ENCODE results near the gene RIPPLY2. TPM values are rescaled to one million over a fixed set of nuclear protein-coding genes. Genes with fewer than 3 reads are reported as not detected.

RIPPLY2 gene
- polyA plus RNA-seq, 1 of the 3 experiments (the other 2 are of a cell fraction): 0.33 TPM

DNA sequence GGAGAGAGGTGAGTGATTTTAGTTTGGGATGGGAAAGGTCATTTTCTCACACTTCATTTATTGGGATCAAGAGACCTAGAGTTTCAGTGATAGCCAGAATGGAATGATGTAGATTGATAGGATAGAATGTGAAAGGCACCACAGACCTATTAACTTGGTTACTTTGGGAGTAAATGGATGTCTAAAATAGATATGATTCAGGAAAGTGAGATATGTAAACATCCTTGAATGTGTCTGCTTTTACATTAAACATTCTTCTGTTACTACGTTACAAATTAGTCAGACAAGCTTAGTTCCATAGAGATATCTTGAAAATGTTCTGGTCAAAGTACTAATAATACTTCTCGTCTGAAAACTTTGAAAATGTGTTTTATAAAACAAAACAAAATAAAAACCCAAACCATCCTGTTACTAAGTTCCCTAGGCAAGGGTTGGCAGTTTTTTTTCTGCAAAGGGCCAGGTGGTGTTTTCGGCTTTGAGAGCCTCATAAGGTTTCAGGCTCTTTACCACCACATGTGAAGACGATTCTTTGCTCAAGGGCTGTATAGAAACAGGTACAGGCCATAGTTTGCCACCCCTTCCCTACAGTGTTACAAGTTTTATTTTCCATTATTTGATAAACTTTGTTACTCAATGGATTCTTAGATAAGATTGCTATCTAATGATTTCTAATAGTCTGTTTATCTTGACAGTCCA lies 9.8 kb downstream of the RIPPLY2 start:
- Histone ChIP-seq H3K4me3 (ENCODE audit: low read depth in 2 of 2, low read length in 1 of 2) (no peak overlapping the region), H3K27ac (ENCODE audit: low read depth in 2 of 2, low read length in 1 of 2) (no peak overlapping the region), H3K4me2 (no peak overlapping the region), H3K9me2 (no peaks in the 10 kb centered on the region), H3K79me2 (ENCODE audit: insufficient read depth) (peaks cover 31% of the 10 kb centered on the region), H4K20me1 (ENCODE audit: insufficient read depth) (peaks cover 6% of the 10 kb centered on the region; the same call in 1 of the 2 replicates), H3K27me3 (ENCODE audit: insufficient read depth) (no peaks in the 10 kb centered on the region), H3K4me1 (ENCODE audit: control insufficient read depth in 1 of 2, insufficient read depth in 2 of 2, low read depth in 1 of 2, low read length in 1 of 2) (peaks cover 4 to 10% of the 10 kb centered on the region in 2 experiments; a peak in 3 of 4 replicates), H3K36me3 (replicated peaks in 1 of 2; ENCODE audit: control insufficient read depth in 1 of 2, insufficient read depth in 2 of 2, low read length in 1 of 2) (peaks cover 17 to 31% of the 10 kb centered on the region in 2 experiments), H3K9ac (no peak overlapping the region), H3F3A (replicated peaks; ENCODE audit: insufficient read depth) (peaks cover under 1% of the 10 kb centered on the region), H3K9me3 (no peaks in the 10 kb centered on the region), H2AFZ (ENCODE audit: low read depth) (no peak overlapping the region)
- no peak for DNase-seq
- POLR2A ChIA-PET: no interaction called here
- 89% methylated on average over 4 of the region's 4 CpGs for WGBS (ENCODE audit: low lambda C conversion rate)
- CTCF ChIA-PET: no interaction called here
- TF ChIP-seq MXI1 (IDR thresholded peaks at IDR 0.05; ENCODE audit: low read depth, low read length) (no peak), CHD2 (IDR thresholded peaks at IDR 0.05; ENCODE audit: low read length, partially characterized antibody) (no peak), GATA2 (CRISPR knock-in tag; IDR thresholded peaks at IDR 0.05) (no peak), ELF1 (IDR thresholded peaks at IDR 0.05) (no peak), TEAD4 (IDR thresholded peaks at IDR 0.05; ENCODE audit: borderline replicate concordance, insufficient read depth) (no peak)

DNA sequence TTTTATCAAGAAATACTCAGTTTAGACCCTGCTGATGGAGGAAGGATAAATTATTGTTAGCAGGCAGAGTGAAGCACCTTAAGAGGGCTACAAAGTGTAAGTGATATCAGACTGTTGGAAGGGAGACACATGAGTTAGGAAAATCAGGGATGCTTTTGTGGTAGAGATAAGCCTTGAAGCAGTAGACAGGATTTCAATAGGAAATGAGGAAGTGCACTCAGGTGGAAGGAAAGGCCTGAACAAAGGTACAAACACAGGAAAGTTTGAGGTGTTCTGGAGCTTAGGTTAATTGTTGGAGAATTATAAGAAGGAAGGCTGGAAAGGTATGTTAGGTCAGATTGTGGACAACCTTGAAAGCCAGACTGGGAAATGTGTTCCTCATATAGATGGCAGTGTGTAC lies 13.9 kb downstream of the RIPPLY2 start:
- CTCF ChIA-PET: no interaction called here
- TF ChIP-seq RAD21 (IDR thresholded peaks at IDR 0.05; ENCODE audit: low read length) (no peak), POLR2AphosphoS5 (IDR thresholded peaks at IDR 0.05; ENCODE audit: low read depth, low read length) (no peak), ELF1 (IDR thresholded peaks at IDR 0.05) (no peak), EZH2phosphoT487 (IDR thresholded peaks at IDR 0.05; ENCODE audit: borderline replicate concordance, low read depth) (no peak), FOSL2 (IDR thresholded peaks at IDR 0.05; ENCODE audit: borderline replicate concordance, low read depth) (no peak), SIN3A (IDR thresholded peaks at IDR 0.05; ENCODE audit: borderline replicate concordance, low read depth, low read length) (no peak), TEAD4 (IDR thresholded peaks at IDR 0.05; ENCODE audit: borderline replicate concordance, insufficient read depth) (no peak), FOXJ3 (CRISPR knock-in tag; IDR thresholded peaks at IDR 0.05) (no peak), NRF1 (IDR thresholded peaks at IDR 0.05; ENCODE audit: low read depth, low read length) (no peak), MEF2A (IDR thresholded peaks at IDR 0.05; ENCODE audit: borderline replicate concordance, low read depth) (no peak)
- TF ChIP-seq, protein P1, sequence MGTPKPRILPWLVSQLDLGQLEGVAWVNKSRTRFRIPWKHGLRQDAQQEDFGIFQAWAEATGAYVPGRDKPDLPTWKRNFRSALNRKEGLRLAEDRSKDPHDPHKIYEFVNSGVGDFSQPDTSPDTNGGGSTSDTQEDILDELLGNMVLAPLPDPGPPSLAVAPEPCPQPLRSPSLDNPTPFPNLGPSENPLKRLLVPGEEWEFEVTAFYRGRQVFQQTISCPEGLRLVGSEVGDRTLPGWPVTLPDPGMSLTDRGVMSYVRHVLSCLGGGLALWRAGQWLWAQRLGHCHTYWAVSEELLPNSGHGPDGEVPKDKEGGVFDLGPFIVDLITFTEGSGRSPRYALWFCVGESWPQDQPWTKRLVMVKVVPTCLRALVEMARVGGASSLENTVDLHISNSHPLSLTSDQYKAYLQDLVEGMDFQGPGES (IDR thresholded peaks at IDR 0.05; ENCODE audit: low read depth, low read length): no peak
- TF ChIP-seq, protein P2, sequence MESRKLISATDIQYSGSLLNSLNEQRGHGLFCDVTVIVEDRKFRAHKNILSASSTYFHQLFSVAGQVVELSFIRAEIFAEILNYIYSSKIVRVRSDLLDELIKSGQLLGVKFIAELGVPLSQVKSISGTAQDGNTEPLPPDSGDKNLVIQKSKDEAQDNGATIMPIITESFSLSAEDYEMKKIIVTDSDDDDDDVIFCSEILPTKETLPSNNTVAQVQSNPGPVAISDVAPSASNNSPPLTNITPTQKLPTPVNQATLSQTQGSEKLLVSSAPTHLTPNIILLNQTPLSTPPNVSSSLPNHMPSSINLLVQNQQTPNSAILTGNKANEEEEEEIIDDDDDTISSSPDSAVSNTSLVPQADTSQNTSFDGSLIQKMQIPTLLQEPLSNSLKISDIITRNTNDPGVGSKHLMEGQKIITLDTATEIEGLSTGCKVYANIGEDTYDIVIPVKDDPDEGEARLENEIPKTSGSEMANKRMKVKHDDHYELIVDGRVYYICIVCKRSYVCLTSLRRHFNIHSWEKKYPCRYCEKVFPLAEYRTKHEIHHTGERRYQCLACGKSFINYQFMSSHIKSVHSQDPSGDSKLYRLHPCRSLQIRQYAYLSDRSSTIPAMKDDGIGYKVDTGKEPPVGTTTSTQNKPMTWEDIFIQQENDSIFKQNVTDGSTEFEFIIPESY (IDR thresholded peaks at IDR 0.05; ENCODE audit: borderline replicate concordance, low read depth): no peak
- TF ChIP-seq, protein P3, sequence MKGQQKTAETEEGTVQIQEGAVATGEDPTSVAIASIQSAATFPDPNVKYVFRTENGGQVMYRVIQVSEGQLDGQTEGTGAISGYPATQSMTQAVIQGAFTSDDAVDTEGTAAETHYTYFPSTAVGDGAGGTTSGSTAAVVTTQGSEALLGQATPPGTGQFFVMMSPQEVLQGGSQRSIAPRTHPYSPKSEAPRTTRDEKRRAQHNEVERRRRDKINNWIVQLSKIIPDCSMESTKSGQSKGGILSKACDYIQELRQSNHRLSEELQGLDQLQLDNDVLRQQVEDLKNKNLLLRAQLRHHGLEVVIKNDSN (IDR thresholded peaks at IDR 0.05; ENCODE audit: borderline replicate concordance, low read depth): no peak
- TF ChIP-seq, protein P4, sequence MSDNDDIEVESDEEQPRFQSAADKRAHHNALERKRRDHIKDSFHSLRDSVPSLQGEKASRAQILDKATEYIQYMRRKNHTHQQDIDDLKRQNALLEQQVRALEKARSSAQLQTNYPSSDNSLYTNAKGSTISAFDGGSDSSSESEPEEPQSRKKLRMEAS (IDR thresholded peaks at IDR 0.05; ENCODE audit: low read depth): no peak
- TF ChIP-seq, protein P5, sequence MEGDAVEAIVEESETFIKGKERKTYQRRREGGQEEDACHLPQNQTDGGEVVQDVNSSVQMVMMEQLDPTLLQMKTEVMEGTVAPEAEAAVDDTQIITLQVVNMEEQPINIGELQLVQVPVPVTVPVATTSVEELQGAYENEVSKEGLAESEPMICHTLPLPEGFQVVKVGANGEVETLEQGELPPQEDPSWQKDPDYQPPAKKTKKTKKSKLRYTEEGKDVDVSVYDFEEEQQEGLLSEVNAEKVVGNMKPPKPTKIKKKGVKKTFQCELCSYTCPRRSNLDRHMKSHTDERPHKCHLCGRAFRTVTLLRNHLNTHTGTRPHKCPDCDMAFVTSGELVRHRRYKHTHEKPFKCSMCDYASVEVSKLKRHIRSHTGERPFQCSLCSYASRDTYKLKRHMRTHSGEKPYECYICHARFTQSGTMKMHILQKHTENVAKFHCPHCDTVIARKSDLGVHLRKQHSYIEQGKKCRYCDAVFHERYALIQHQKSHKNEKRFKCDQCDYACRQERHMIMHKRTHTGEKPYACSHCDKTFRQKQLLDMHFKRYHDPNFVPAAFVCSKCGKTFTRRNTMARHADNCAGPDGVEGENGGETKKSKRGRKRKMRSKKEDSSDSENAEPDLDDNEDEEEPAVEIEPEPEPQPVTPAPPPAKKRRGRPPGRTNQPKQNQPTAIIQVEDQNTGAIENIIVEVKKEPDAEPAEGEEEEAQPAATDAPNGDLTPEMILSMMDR (IDR thresholded peaks at IDR 0.05): no peak
- TF ChIP-seq, protein P6, sequence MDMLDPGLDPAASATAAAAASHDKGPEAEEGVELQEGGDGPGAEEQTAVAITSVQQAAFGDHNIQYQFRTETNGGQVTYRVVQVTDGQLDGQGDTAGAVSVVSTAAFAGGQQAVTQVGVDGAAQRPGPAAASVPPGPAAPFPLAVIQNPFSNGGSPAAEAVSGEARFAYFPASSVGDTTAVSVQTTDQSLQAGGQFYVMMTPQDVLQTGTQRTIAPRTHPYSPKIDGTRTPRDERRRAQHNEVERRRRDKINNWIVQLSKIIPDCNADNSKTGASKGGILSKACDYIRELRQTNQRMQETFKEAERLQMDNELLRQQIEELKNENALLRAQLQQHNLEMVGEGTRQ (IDR thresholded peaks at IDR 0.05; ENCODE audit: borderline replicate concordance, low read depth, low read length): no peak

More for the DNA sequence above, 13.9 kb downstream of the RIPPLY2 start:
- Histone ChIP-seq H3K4me3 (ENCODE audit: low read depth in 2 of 2, low read length in 1 of 2) (no peak overlapping the region), H3K4me1 (ENCODE audit: control insufficient read depth in 1 of 2, insufficient read depth in 2 of 2, low read depth in 1 of 2, low read length in 1 of 2) (peaks cover 0 to 2% of the 10 kb centered on the region in 2 experiments; a peak in 1 of 4 replicates), H3F3A (replicated peaks; ENCODE audit: insufficient read depth) (peaks cover 4% of the 10 kb centered on the region), H3K36me3 (replicated peaks in 1 of 2; ENCODE audit: control insufficient read depth in 1 of 2, insufficient read depth in 2 of 2, low read length in 1 of 2) (peaks cover 20 to 33% of the 10 kb centered on the region in 2 experiments), H3K9me2 (no peaks in the 10 kb centered on the region), H3K27me3 (ENCODE audit: insufficient read depth) (no peaks in the 10 kb centered on the region), H3K79me2 (ENCODE audit: insufficient read depth) (peaks cover 8% of the 10 kb centered on the region), H2AFZ (ENCODE audit: low read depth) (no peak overlapping the region), H3K4me2 (no peak overlapping the region), H3K9me3 (no peaks in the 10 kb centered on the region), H3K27ac (ENCODE audit: low read depth in 2 of 2, low read length in 1 of 2) (no peak overlapping the region), H3K9ac (no peak overlapping the region), H4K20me1 (ENCODE audit: insufficient read depth) (peaks cover 2% of the 10 kb centered on the region; the same call in 1 of the 2 replicates)
- POLR2A ChIA-PET: no interaction called here
- no peak for DNase-seq
